Activated CD4-positive, CD25-positive, alpha-beta regulatory T cell treated with anti-CD3 and anti-CD28 coated beads, Interleukin-2, amount 50 U/mL, for 16 hours (primary cell): ENCODE results near the gene VWA3B.

Experiments used
- DNase-seq: peaks from one replicate; pipeline ENCODE4 v3.0.0-alpha.2; 2020; ENCODE audit warnings: low read depth, low spot score

VWA3B gene

GRCh38 chr2:98334439-98335078 is 247.6 kb downstream of the VWA3B start:
- DNase-seq, result no peak

- no peak for DNase-seq
Observed at GRCh38 chr2:98335271-98335670, 248.3 kb downstream of the VWA3B start.

GRCh38 chr2:98341241-98341640 is 254.3 kb downstream of the VWA3B start:
- no peak for DNase-seq

- DNase-seq, result no peak
Observed at GRCh38 chr2:98343285-98343684, 256.3 kb downstream of the VWA3B start.

- no peak for DNase-seq
Observed at GRCh38 chr2:98346311-98347236, 259.6 kb downstream of the VWA3B start, which contains the start of gene CNGA3. Gene CNGA3 (plus strand): TSS chr2:98346456. CDS start chr2:98369976, 23,520 bp downstream.

- no peak for DNase-seq
Observed at GRCh38 chr2:98347298-98348065, 260.5 kb downstream of the VWA3B start.

GRCh38 chr2:98348066-98348561 is 261.1 kb downstream of the VWA3B start:
- no peak for DNase-seq

- no peak for DNase-seq
Observed at GRCh38 chr2:98350411-98350810, 263.4 kb downstream of the VWA3B start.

- no peak for DNase-seq
Observed at GRCh38 chr2:98355881-98356280, 268.9 kb downstream of the VWA3B start.

GRCh38 chr2:98356729-98357128 is 269.8 kb downstream of the VWA3B start:
- no peak for DNase-seq

GRCh38 chr2:98357849-98358248 is 270.9 kb downstream of the VWA3B start:
- DNase-seq, result no peak

GRCh38 chr2:98359986-98360385 is 273.0 kb downstream of the VWA3B start:
- no peak for DNase-seq
